ENCODE results near the gene VAV1. TPM values are rescaled to one million over a fixed set of nuclear protein-coding genes. Genes with fewer than 3 reads are reported as not detected.

The VAV1 gene
- total and polyA plus RNA-seq, 2 of the 8 experiments (the other 6 are each of a cell fraction or from before 2014, with no cell fraction given), result 0.21 to 0.22 TPM

DNA sequence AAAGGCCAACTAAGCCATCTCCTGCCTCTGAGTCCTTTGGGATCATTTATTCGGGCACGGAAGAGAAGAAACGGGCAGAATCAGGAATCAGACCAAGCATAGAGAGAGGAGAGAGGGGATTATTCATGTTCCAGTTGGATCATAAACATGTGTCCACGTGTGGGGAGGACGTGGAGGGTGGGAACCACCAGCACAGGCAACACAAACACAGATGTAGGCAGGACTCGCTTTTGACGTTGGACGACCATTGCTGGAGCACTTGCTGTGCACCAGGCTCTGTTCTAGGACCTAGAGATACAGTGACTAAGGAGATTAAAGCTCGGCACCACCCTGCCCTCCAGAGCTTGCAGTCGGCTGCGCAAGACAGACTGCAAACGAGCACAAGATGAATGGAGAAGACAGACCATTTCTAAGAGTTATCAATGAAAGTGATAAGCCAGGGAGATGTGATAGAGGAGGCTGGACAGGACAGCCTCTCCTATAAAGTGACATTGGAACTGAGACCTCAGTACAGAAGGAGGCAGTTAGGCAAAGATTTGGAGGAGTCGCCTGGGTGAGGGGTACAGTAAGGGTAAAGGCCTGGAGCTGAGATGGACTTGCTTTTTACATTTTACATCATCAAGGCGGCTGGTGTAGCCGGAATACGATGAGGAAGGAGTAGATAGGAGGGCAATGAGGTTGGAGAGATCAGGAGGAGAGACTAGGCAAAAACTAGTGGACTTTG, 6.0 kb upstream of the VAV1 start:
- Histone ChIP-seq H3K27me3 (replicated peaks in 1 of 4; ENCODE audit: control insufficient read depth in 3 of 4, extremely low read depth in 1 of 4, insufficient read depth in 3 of 4, low read length in 3 of 4) (no peaks in the 10 kb centered on the region), H2AK5ac (ENCODE audit: low read depth, low read length) (peak overlapping the region; percentile 87; the same call in 1 of the 2 replicates), H4K5ac (ENCODE audit: insufficient read length, low read depth, low read length) (no peak overlapping the region), H3K36me3 (ENCODE audit: control insufficient read depth in 2 of 4, insufficient read depth in 4 of 4, low read length in 3 of 4) (no peaks in the 10 kb centered on the region; a peak in 1 of 8 replicates), H4K20me1 (replicated peaks in 1 of 2; ENCODE audit: control insufficient read depth in 1 of 2, insufficient read depth in 2 of 2, low read length in 2 of 2) (no peaks in the 10 kb centered on the region), H2AFZ (ENCODE audit: low read length) (no peak overlapping the region), H2BK15ac (ENCODE audit: low read length) (peak overlapping the region; percentile 50), H4K8ac (ENCODE audit: extremely low read depth, insufficient read depth, low read length) (no peak overlapping the region; the same call in 1 of the 2 replicates), H2BK120ac (replicated peaks; ENCODE audit: low read depth, low read length) (peak overlapping the region; percentile 56), H3K23me2 (ENCODE audit: low read depth, low read length) (peaks cover 15% of the 10 kb centered on the region), H2BK20ac (ENCODE audit: low read length) (peak overlapping the region; percentile 5; the same call in 1 of the 2 replicates), H3K56ac (replicated peaks; ENCODE audit: insufficient read length, low read depth, low read length) (no peak overlapping the region), H3K4me3 (ENCODE audit: extremely low read depth in 1 of 4, insufficient read depth in 2 of 4, low read depth in 3 of 4, low read length in 4 of 4) (peak overlapping the region; percentile 61 to 84 (median 83)), H3K79me1 (ENCODE audit: low read depth, low read length) (peaks cover 10% of the 10 kb centered on the region), H2BK5ac (ENCODE audit: low read depth, low read length) (peak overlapping the region; percentile 96), H3K9me3 (ENCODE audit: insufficient read depth in 2 of 2, low read depth in 1 of 2, low read length in 1 of 2) (0 out of 4 replicates have a peak, but pooled peaks cover 0 to under 1% of the 10 kb centered on the region in 2 experiments), H3K9ac (replicated peaks in 1 of 4; ENCODE audit: extremely low read depth in 1 of 4, low read depth in 3 of 4, low read length in 3 of 4) (peak overlapping the region in 3 of 4 experiments; percentile 59 to 72 (median 60); a peak in 6 of 7 replicates), H2BK12ac (ENCODE audit: low read depth, low read length) (peak overlapping the region; percentile 100), H3K4me1 (replicated peaks in 1 of 4; ENCODE audit: control insufficient read depth in 3 of 4, insufficient read depth in 4 of 4, low read length in 3 of 4) (peaks cover 0 to 6% (median 5%) of the 10 kb centered on the region in 4 experiments; a peak in 5 of 7 replicates), H3K14ac (ENCODE audit: insufficient read length) (no peak overlapping the region), H4K91ac (replicated peaks; ENCODE audit: insufficient read length, low read length) (peak overlapping the region; percentile 63), H3K18ac (ENCODE audit: extremely low read depth, low read length) (peak overlapping the region; percentile 92), H3K23ac (ENCODE audit: insufficient read length) (no peak overlapping the region), H3K4me2 (ENCODE audit: insufficient read depth in 1 of 2, low read depth in 2 of 2, low read length in 2 of 2) (peak overlapping the region; percentile 87 to 99), H3K79me2 (ENCODE audit: control insufficient read depth in 1 of 2, insufficient read depth in 2 of 2, low read length in 2 of 2) (peaks cover 0 to 7% of the 10 kb centered on the region in 2 experiments; a peak in 2 of 4 replicates), H3K27ac (ENCODE audit: low read depth, low read length) (peak overlapping the region; percentile 57), H3K4ac (replicated peaks; ENCODE audit: insufficient read length, low read depth, low read length) (peak overlapping the region; percentile 75)
- no peak for FAIRE-seq
- TF ChIP-seq HDAC6 (IDR thresholded peaks at IDR 0.05; ENCODE audit: low read depth, low read length), result no peak
- peak; percentile 2 for TF ChIP-seq CTBP2 (IDR thresholded peaks at IDR 0.05; ENCODE audit: borderline replicate concordance, insufficient read depth, insufficient read length, low read length)
- ChIA-PET CTCF (ENCODE audit: partially characterized antibody) (interaction anchor here (1.1 to 1.6 kb wide), 4 partner anchors 28 to 97 kb away, joined by 3 to 4 read pairs (median 4); no protein-coding TSS in a partner anchor), POLR2A (ENCODE audit: partially characterized antibody) (interaction anchor here (1.4 to 5.7 kb wide), 7 partner anchors 10 to 48 kb away, joined by 3 to 53 read pairs (median 6); partner anchors contain the start of genes GPR108 and TRIP10)
- DNase-seq (ENCODE audit: low read depth in 1 of 2, low spot score in 2 of 2), result no peak
- WGBS, 2 experiments (ENCODE audit: extremely low coverage in 1 of 2, insufficient coverage in 1 of 2, insufficient read length in 1 of 2, insufficient replicate concordance in 2 of 2, low coverage in 1 of 2, low lambda C conversion rate in 2 of 2, missing lambda C conversion rate in 1 of 2), result 14% methylated on average over 16 of the region's 16 CpGs; no CpG with 5 or more reads in 1 of the 2 experiments

All from H1 (cell line).